ENCODE data around the gene N4BP2. TPM values are rescaled to one million over a fixed set of nuclear protein-coding genes. Genes with fewer than 3 reads are reported as not detected.

N4BP2 gene
- total RNA-seq, 6 experiments from 2014 or later, result 1.0 to 2.1 (median 1.9) TPM

DNA sequence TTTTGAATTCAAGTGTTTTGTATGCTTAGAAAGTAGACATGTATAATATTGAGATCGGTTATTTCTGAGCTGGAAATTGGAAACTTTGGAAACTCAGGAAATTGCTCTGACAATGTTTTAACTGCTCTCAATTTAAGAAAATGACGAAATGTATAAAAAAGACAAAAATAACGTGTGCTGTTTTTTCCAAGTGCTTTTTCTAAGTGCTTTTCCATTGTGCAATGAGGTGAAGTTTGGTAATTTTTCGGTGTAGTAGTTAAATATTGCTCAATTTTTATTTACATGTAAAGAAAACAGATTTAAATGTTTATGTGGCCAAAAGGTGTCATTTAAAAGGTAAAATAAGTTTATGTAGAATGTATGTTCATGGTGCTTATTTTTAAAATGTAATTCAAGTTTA, 100.8 kb downstream of the N4BP2 start:
- TF ChIP-seq, protein P1, sequence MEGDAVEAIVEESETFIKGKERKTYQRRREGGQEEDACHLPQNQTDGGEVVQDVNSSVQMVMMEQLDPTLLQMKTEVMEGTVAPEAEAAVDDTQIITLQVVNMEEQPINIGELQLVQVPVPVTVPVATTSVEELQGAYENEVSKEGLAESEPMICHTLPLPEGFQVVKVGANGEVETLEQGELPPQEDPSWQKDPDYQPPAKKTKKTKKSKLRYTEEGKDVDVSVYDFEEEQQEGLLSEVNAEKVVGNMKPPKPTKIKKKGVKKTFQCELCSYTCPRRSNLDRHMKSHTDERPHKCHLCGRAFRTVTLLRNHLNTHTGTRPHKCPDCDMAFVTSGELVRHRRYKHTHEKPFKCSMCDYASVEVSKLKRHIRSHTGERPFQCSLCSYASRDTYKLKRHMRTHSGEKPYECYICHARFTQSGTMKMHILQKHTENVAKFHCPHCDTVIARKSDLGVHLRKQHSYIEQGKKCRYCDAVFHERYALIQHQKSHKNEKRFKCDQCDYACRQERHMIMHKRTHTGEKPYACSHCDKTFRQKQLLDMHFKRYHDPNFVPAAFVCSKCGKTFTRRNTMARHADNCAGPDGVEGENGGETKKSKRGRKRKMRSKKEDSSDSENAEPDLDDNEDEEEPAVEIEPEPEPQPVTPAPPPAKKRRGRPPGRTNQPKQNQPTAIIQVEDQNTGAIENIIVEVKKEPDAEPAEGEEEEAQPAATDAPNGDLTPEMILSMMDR (IDR thresholded peaks at IDR 0.05), result no peak
- Mint-ChIP-seq H3K4me3 (no peak overlapping the region), H3K27ac (no peak overlapping the region), H3K36me3 (ENCODE audit: low read depth) (no peaks in the 10 kb centered on the region), H3K4me1 (ENCODE audit: low read depth) (no peaks in the 10 kb centered on the region), H3K9me3 (no peaks in the 10 kb centered on the region), H3K27me3 (ENCODE audit: insufficient read depth) (no peaks in the 10 kb centered on the region; the same call in 1 of the 2 replicates)
- DNase-seq, result no peak

DNA sequence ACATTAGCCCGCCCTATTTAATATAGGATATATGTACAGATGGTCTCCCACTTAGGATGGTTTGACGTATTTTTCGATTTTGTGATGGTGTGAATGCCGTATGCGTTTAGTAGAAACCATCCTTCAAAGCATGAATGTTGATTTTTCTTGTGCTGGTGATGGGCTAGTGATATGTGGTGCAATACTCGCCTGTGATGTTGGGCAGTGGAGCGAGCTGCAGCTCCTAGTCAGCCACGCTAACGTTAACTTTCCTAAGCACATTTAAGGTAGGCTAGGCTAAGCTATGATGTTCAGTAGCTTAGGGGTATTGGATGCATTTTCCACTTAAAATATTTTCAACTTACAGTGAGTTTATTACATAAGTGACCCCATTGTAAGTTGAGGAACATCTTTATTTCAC, 103.6 kb downstream of the N4BP2 start:
- H3K36me3 Mint-ChIP-seq (ENCODE audit: low read depth), result no peaks in the 10 kb centered on the region
- TF ChIP-seq, protein P1 (IDR thresholded peaks at IDR 0.05), result no peak
- no peak overlapping the region for H3K27ac Mint-ChIP-seq
- no peak for DNase-seq
- H3K27me3 Mint-ChIP-seq (ENCODE audit: insufficient read depth), result no peaks in the 10 kb centered on the region; the same call in 1 of the 2 replicates
- H3K4me1 Mint-ChIP-seq (ENCODE audit: low read depth), result no peaks in the 10 kb centered on the region; the same call in 1 of the 2 replicates
- H3K4me3 Mint-ChIP-seq, result no peak overlapping the region
- H3K9me3 Mint-ChIP-seq, result no peaks in the 10 kb centered on the region

DNA sequence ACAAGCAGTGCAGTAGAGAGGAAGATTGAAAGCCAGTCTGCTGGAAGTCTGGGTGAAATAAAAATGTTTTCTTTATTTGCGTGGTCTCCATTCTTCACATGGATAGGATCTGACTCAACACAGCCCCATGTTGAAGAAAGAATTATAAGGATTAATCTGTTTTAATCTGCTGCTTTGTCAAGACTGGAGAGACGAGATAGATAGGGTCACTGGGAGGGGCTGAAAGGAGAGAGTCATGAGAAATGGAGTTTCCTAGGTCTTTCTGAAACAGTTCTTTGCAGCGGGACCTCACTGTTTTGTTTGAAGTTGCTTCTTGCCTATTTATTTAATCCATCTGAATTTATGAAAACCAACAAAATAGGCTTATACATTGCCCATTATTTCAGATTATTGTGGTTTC, 107.8 kb downstream of the N4BP2 start:
- TF ChIP-seq, protein P1 (IDR thresholded peaks at IDR 0.05), result no peak
- Mint-ChIP-seq H3K27me3 (ENCODE audit: insufficient read depth) (no peaks in the 10 kb centered on the region; the same call in 1 of the 2 replicates), H3K4me1 (ENCODE audit: low read depth) (no peaks in the 10 kb centered on the region; the same call in 1 of the 2 replicates), H3K27ac (no peak overlapping the region), H3K9me3 (no peaks in the 10 kb centered on the region; the same call in 1 of the 2 replicates), H3K36me3 (ENCODE audit: low read depth) (peaks cover 9% of the 10 kb centered on the region; the same call in 1 of the 2 replicates), H3K4me3 (no peak overlapping the region)
- no peak for DNase-seq

DNA sequence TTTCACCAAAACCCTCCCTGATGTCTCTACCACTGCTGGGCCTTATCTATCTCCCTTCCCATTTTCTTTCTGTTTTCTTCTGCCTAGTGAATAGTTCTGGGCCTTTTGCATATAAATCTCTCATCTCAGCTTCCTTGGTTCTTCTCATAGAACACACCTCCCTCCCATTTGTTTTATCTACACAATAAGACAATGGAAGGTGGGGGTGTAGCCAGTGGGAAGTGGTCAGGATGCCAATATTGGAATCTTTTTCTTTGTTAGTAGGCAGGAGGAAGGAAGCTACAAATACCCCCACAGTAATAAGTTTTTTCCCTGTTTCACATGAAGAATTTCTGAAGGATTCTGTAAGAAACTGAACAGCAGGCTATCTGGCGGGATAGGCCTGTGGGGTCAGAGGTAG, 109.3 kb downstream of the N4BP2 start:
- H3K36me3 Mint-ChIP-seq (ENCODE audit: low read depth), result peaks cover 9% of the 10 kb centered on the region; the same call in 1 of the 2 replicates

DNA sequence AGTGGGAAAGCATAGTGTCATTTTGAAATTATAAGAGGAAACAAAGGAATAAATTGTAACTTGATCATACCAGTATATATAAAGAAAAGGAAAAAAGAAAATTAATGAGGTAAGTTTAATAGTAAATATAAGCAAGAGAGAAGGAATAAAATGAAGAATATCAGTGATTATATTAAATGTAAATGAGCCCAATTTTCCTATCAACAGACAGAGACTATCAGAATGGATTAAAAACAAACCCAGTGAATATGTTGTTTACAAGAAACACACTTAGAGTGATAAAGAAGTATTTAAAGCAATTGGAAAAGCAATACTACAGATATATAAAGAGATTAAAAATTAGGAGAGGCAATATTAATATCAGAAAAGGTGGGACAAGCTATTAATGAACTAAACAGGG, 111.4 kb downstream of the N4BP2 start:
- Mint-ChIP-seq H3K27me3 (ENCODE audit: insufficient read depth) (peaks cover 2% of the 10 kb centered on the region; the same call in 1 of the 2 replicates), H3K9me3 (no peaks in the 10 kb centered on the region; the same call in 1 of the 2 replicates), H3K4me1 (ENCODE audit: low read depth) (no peaks in the 10 kb centered on the region; the same call in 1 of the 2 replicates), H3K36me3 (ENCODE audit: low read depth) (peaks cover 9% of the 10 kb centered on the region; the same call in 1 of the 2 replicates), H3K27ac (no peak overlapping the region), H3K4me3 (no peak overlapping the region)
- no peak for DNase-seq
- TF ChIP-seq, protein P1 (IDR thresholded peaks at IDR 0.05), result no peak

More for the DNA sequence above, 109.3 kb downstream of the N4BP2 start:
- Mint-ChIP-seq H3K27me3 (ENCODE audit: insufficient read depth) (no peaks in the 10 kb centered on the region; the same call in 1 of the 2 replicates), H3K4me1 (ENCODE audit: low read depth) (no peaks in the 10 kb centered on the region; the same call in 1 of the 2 replicates), H3K27ac (no peak overlapping the region), H3K4me3 (no peak overlapping the region), H3K9me3 (no peaks in the 10 kb centered on the region; the same call in 1 of the 2 replicates)
- DNase-seq, result no peak
- TF ChIP-seq, protein P1 (IDR thresholded peaks at IDR 0.05), result no peak
